BJ (cell line): ENCODE results near the gene DYNC1LI2. TPM values are rescaled to one million over a fixed set of nuclear protein-coding genes. Genes with fewer than 3 reads are reported as not detected.
A peak's percentile ranks its signal among the peaks of the same experiment; 100 is the strongest.
"Not testable (repeated sequence)": the region's sequence is repeated elsewhere in the genome, so short reads cannot be mapped to it uniquely, and the experiment has no call there.

Experiments
- CTCF ChIA-PET: fragments of 350-600 bp; formaldehyde crosslinking; extraction: SDS; loops from one replicate; lab custom pipeline; 2021; ENCODE audit warnings: antibody characterized with exemption, inconsistent platforms; lab: Yijun Ruan, JAX
- POLR2A ChIA-PET: fragments of 300-600 bp; sonication (Branson Sonifier 250); formaldehyde crosslinking; extraction: SDS; loops from one replicate; lab custom pipeline; 2021; ENCODE audit warnings: antibody characterized with exemption; lab: Charles Lee
- DNase-seq: peaks from one replicate; pipeline ENCODE4 v3.0.0-alpha.2; 2011; ENCODE audit warnings: low read depth
- H3K27me3 ChIP-seq: 2 replicates; pipeline ENCODE4 v1.6.0; 2011; ENCODE audit warnings: low read length; ENCODE audit not compliant: control insufficient read depth, insufficient read depth
- H3K36me3 ChIP-seq: 2 replicates; pipeline ENCODE4 v1.5.1; 2011; ENCODE audit warnings: low read length; ENCODE audit not compliant: control insufficient read depth, insufficient read depth
- H3K4me3 ChIP-seq: 2 replicates; pipeline ENCODE4 v1.5.1; 2011; ENCODE audit warnings: low read depth, mild to moderate bottlenecking, control low read depth, low read length
- CTCF ChIP-seq: IDR thresholded peaks from 2 replicates; pipeline ENCODE4 v1.5.1; 2011; ENCODE audit warnings: low read depth, mild to moderate bottlenecking, control low read depth, inconsistent platforms, low read length, moderate library complexity; ENCODE audit not compliant: insufficient read depth
- polyA minus RNA-seq: library from RNA; depleted of rRNA, polyadenylated mRNA; stranded (reverse); fragments of >200 nt; gene quantifications from 2 replicates; pipeline ENCODE4 v1.2.3, GENCODE V29; 2011; rRNA and poly(A)+ RNA removed
- polyA plus RNA-seq: library from polyadenylated mRNA; depleted of rRNA; stranded (reverse); fragments of >200 nt; gene quantifications from 2 replicates; pipeline ENCODE4 v1.2.3, GENCODE V29; 2011; rRNA removed

Gene DYNC1LI2
- polyA plus RNA-seq, result 82.0 and 82.8 TPM in 2 replicates
- polyA minus RNA-seq, result 34.9 and 42.1 TPM in 2 replicates

- no peaks in the 10 kb centered on the region; the same call in 1 of the 2 replicates for H3K27me3 ChIP-seq
- peak; percentile 51 for TF ChIP-seq CTCF
- CTCF ChIA-PET, result interaction anchor here (0.7 to 3.0 kb wide), 23 partner anchors 11 to 346 kb away, joined by 3 to 41 read pairs (median 4); partner anchors contain the start of gene NAE1
- peak within 1 kb of the TSS; percentile 98 for H3K4me3 ChIP-seq
- POLR2A ChIA-PET, result interaction anchor here (0.6 kb wide), 1 partner anchor 150 kb away, joined by 6 read pairs; no protein-coding TSS in a partner anchor
- no peak for DNase-seq
- peaks cover 7% of the 10 kb centered on the region for H3K36me3 ChIP-seq
These were observed at the start of gene DYNC1LI2 for GRCh38 chr16:66751303-66751991. DYNC1LI2 (minus strand) TSS chr16:66751609; CDS start chr16:66751591, 18 bp downstream.

GRCh38 chr16:66800856-66801255 lies 49.4 kb upstream of the DYNC1LI2 start:
- peaks cover 3% of the 10 kb centered on the region for H3K36me3 ChIP-seq
- POLR2A ChIA-PET, result no interaction called here
- H3K4me3 ChIP-seq, result no peak overlapping the region
- no peaks in the 10 kb centered on the region for H3K27me3 ChIP-seq
- CTCF ChIA-PET, result interaction anchor here (1.7 kb wide), 1 partner anchor 30 kb away, joined by 5 read pairs; the partner anchor contains the start of gene NAE1
- no peak for DNase-seq
- TF ChIP-seq CTCF, result no peak

- H3K4me3 ChIP-seq, result no peak overlapping the region
- H3K27me3 ChIP-seq, result no peaks in the 10 kb centered on the region
- ChIA-PET CTCF (no interaction called here), POLR2A (no interaction called here)
- TF ChIP-seq CTCF, result no peak
- no peak for DNase-seq
- H3K36me3 ChIP-seq, result no peaks in the 10 kb centered on the region
These were observed 46.8 kb upstream of the DYNC1LI2 start for GRCh38 chr16:66798161-66798560.

GRCh38 chr16:66793984-66794383 lies 42.6 kb upstream of the DYNC1LI2 start:
- DNase-seq, H3K4me3 ChIP-seq, H3K36me3 ChIP-seq, POLR2A ChIA-PET, H3K27me3 ChIP-seq: not testable (repeated sequence)
- CTCF ChIA-PET, result interaction anchor here (0.8 kb wide), 1 partner anchor 10 kb away, joined by 3 read pairs; no protein-coding TSS in a partner anchor

- no peaks in the 10 kb centered on the region; the same call in 1 of the 2 replicates for H3K27me3 ChIP-seq
- no peaks in the 10 kb centered on the region for H3K36me3 ChIP-seq
- H3K4me3 ChIP-seq, result no peak overlapping the region
- ChIA-PET CTCF (no interaction called here), POLR2A (no interaction called here)
- no peak for DNase-seq
- TF ChIP-seq CTCF, result no peak
These were observed 38.8 kb upstream of the DYNC1LI2 start for GRCh38 chr16:66790130-66790733.
